ENCODE results near the gene TMEM126A. TPM values are rescaled to one million over a fixed set of nuclear protein-coding genes. Genes with fewer than 3 reads are reported as not detected.
"Not testable (repeated sequence)": the region's sequence is repeated elsewhere in the genome, so short reads cannot be mapped to it uniquely, and the experiment has no call there.

Gene TMEM126A
- 18.3 TPM for total RNA-seq

DNA sequence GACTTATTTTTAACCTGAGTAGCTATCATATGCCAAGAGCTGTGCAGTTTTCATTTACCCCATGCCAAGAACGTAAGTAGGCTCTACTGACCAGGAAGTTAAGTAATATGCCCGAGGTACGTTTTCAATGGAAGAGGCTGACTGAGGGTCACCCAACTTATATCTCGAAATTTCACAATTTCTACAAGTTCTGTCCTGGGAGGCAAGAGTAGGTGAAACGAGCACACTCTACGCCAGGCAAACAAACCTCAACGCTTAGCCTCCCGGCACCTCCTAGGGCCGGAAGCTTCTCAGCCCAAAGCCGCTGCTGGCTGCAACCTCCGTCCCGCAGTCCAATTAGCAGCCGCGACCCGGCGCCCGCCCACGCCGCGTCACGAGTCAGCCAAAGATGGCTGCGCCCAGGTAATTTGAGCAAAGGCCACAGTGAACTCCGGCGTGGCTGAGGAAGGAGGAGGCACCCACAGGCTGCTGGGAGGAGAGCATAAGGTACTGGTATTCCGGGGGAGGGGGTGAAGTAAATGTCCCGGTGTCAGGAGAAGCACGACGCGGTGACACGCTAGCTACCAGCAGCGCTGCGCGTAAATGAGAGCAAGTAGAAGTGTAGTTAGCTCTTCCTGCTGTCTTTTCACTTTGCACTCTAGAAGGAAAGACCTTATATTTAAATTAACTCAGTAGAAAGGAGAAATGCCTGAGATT, at the start of gene TMEM126A:
Gene TMEM126A, plus strand, starts transcription at position 364 of the 696 bp plus-strand sequence. CDS start 2,289 bp downstream, outside the sequence.
- DNase-seq (ENCODE audit: low spot score), result peak; percentile 89

DNA sequence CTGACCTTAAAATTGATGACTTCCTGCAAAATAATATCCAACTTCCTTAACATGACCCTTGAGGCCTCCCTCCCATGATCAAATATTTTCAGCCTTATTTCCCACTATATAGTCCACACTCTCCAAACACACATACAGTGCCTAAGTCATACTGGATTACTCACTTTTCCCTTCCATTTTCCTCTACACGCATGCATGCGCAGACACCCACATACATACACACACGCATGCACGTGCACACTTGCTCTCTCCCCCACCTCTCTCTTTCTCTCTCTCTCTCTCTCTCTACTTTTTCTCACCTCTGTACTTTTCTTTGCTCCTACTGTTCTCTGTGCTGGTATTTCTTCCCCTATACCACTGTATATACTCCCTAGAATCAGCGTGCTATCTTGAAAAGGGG, 48.7 kb upstream of the TMEM126A start:
- DNase-seq (ENCODE audit: low spot score), result no peak

DNA sequence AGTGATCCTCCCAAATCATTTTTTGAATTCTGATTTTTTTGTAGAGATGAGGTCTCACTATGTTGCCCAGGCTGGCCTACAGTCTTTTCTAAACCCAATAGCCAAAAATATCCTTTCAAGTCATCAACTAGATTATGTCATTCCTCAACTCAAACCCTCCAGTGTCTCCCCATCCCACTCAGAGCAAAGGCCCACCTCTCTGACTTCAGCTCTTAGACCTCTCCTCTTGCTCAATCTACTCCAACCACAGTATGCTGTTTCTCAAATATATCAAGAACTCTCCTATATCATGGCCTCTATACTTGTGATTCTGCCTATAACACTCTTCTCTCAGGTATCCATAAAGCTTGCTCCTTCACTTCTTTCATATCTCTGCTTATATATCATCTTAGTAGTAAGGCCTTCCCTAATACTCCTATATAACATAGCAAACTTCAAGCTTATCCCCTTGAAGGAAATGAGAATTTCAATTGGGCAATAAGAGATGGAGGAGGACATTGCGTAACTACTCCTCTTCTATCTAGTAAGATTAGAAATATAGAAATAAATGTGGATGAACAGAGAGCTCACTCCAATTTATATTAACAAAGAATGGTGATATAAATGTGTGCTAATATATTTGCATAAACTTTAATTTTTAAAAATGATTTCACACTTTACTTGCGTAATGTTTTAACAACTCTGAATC, 45.1 kb upstream of the TMEM126A start:
- DNase-seq (ENCODE audit: low spot score), result no peak

DNA sequence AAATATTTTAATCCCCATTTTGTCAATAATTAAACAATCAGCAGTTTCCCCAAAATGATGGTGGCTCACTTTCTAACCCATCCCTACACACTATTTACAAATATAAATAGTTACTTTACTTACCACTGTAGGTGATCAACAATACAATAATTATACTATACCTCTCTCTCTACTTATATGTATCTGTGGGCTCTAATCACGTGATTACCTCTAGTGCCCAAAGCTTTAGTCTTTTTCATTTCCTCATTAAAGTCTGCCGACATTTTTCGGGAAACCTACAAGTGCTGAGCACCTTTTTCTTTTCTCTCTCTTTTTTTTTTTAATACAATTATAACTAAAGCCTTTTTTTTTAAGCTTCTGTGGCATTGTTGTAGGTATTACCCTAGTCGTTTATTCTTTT, 44.5 kb upstream of the TMEM126A start:
- no peak for DNase-seq (ENCODE audit: low spot score)

DNA sequence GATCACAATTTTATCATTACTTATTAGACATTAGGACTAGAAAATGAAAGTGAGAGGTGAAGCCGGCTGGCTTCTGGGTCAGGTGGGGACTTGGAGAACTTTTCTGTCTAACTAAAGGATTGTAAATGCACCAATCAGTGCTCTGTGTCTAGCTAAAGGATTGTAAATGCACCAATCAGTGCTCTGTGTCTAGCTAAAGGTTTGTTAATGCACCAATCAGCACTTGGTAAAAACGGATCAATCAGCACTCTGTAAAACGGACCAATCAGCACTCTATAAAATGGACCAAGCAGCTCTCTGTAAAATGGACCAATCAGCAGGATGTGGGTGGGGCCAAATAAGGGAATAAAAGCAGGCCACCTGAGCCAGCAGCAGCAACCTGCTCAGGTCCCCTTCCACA, 41.5 kb upstream of the TMEM126A start:
- not testable (repeated sequence) for DNase-seq (ENCODE audit: low spot score)

- not testable (repeated sequence) for DNase-seq (ENCODE audit: low spot score)
These were observed 39.1 kb upstream of the TMEM126A start for GRCh38 chr11:85608621-85609020.

GRCh38 chr11:85609286-85609685, 38.5 kb upstream of the TMEM126A start:
- DNase-seq (ENCODE audit: low spot score), result not testable (repeated sequence)

GRCh38 chr11:85611643-85612042, 36.1 kb upstream of the TMEM126A start:
- not testable (repeated sequence) for DNase-seq (ENCODE audit: low spot score)

- no peak for DNase-seq (ENCODE audit: low spot score)
These were observed 28.3 kb upstream of the TMEM126A start for GRCh38 chr11:85619499-85619898.

- DNase-seq (ENCODE audit: low spot score), result no peak
These were observed 27.5 kb upstream of the TMEM126A start for GRCh38 chr11:85620256-85620655.

DNA sequence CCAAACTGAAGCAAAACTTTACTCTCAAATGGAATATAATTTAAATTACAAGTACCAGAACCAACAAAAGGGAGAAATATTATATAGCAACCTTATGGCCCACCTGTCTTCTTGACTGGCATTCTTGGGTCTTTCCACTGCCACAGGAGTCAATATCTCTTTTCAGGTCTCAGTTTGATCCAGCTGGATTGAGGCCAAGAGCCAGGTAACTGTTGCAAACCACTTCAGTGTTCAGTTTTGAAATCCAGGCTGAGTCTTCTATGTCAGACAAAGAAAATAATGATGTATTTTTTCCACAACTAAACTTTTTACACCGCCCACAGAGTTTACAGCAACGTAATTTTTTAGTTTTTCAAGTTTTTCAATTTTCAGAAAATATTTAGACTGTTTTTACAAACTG, 21.3 kb upstream of the TMEM126A start:
- DNase-seq (ENCODE audit: low spot score), result no peak

DNA sequence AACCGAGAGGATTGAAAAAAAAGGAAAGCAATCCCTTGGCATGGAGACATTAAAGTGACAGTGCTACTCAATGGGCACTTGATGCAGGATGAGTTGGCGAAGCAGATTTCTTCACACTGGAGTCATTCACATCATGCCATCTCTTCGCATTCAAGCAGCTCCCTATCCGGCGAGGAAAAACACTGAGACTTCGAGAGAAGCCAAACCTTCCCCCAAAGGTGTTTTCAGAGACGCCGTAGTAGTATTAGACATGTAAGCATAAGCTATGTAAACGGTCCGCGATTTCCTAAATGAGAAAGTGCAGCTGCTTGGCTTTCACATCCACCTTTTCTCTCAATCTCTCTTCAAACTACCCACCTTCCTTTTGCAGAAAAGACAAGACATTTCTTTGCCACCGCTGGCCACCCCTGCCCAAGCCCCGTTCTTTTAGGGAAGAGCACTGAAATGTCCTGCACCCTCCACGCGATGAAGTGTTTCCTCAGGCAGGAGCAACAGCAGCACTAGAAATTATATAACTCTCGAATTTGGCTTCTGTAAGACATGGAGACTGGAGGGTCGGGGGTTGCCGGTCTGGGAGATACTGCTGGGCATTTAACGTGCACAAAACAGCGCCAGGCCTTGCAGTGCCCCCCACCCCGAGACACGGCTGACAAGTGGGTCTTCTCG, 20.3 kb upstream of the TMEM126A start, which contains the start of gene DLG2:
Gene DLG2, minus strand, starts transcription at position 13 of the 666 bp plus-strand sequence.
- peak; percentile 11 for DNase-seq (ENCODE audit: low spot score)

DNA sequence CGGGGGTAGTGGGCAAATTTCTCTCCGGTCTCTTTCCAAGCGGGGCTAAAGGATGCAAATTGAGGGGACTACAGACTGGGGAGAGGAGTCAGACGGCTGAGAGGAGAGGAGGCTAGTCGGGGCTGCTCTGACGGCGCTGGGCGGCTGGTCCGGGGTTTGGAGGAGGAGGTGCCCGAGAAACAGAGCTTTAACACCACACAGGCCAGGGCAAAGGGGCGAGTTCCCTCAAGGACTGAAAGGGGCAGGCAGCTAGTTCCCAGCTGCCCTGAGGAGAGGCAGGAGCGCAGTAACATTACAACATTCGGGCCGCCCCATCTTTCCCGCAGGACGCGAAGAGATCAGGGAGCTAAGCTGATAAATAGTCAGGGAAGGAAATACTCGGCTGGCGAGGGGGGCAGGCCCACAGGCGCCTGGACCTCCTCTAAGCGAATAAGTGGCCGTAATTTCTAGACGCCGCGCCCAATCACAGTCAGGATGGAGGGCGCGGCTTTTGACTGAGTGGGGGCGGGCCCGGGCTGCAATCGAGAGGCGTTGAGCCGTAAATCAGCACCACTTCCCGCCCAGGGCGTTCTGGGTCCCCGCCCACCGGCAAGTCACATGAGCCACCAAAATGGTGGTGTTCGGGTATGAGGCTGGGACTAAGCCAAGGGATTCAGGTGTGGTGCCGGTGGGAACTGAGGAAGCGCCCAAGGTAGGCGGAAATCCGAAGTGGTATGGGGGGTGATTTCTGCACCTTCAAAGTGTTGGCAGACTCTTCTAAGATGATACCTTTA, 19.6 kb upstream of the TMEM126A start, which contains the start of gene TMEM126B:
Gene TMEM126B, plus strand, starts transcription at position 596 of the 773 bp plus-strand sequence. Its CDS starts 15 bp downstream, at position 611.
- peak; percentile 99 for DNase-seq (ENCODE audit: low spot score)

DNA sequence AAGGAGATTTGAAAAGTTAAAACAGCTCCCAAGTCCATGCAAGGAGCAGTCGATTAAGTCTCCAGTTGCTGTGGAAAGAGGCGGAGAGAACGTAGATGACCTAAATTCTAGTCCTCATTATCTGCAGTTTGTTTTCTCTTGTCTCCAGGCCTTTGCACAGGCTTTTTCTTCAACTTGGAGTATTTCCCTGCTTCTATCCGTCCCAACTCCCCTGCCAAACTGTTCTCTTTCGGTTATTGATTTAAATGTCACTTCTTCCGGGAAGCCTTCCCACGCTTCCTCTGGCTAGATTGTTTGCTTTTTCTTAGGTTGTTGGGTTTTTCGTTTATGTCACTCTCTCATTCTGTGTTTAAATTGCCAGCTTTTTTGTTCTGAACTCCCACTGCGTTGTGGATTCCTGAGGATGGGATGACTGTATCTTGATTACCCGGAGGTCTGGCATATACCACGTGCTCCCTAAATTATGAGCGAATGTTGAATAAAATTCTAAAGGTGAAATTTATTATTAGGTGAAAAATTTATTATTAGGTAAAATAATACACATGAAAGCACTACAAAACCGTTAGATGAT, 18.9 kb upstream of the TMEM126A start:
- DNase-seq (ENCODE audit: low spot score), result no peak

GRCh38 chr11:85634747-85635146, 13.0 kb upstream of the TMEM126A start:
- no peak for DNase-seq (ENCODE audit: low spot score)

- DNase-seq (ENCODE audit: low spot score), result no peak
These were observed 4.6 kb upstream of the TMEM126A start for GRCh38 chr11:85643191-85643614.

DNA sequence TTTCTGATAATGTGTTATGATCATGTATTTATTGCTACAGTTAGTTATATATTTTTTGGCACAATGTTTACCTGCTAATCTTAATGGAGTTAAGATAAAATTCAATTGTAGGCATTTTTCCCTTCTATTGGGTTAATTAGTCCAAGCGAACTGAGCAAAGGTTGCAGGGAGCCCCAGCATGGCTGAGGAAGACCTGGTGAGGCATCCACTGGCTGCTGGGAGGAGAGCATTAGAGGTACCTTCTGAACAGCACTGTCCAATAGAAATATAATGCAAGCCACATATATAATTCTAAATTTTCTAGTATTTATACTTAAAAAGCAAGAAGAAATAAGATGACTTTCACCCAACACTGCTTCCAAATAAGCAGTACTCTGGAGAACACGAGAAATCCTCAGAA, 689 bp upstream of the TMEM126A start:
- no peak for DNase-seq (ENCODE audit: low spot score)

GRCh38 chr11:85651118-85651517, 3.4 kb downstream of the TMEM126A start:
- no peak for DNase-seq (ENCODE audit: low spot score)

GRCh38 chr11:85652786-85653447, 5.2 kb downstream of the TMEM126A start:
- DNase-seq (ENCODE audit: low spot score), result no peak

GRCh38 chr11:85654343-85654742, 6.6 kb downstream of the TMEM126A start:
- DNase-seq (ENCODE audit: low spot score), result not testable (repeated sequence)

GRCh38 chr11:85656777-85657176, 9.0 kb downstream of the TMEM126A start:
- no peak for DNase-seq (ENCODE audit: low spot score)
